HPDE6-E6E7 (cell line): ENCODE data around the gene RABEP2.
"Not testable (repeated sequence)": the region's sequence is repeated elsewhere in the genome, so short reads cannot be mapped to it uniquely, and the experiment has no call there.

Experiments
- DNase-seq: peaks from one replicate; pipeline ENCODE4 v3.0.0; 2011; ENCODE audit warnings: missing footprints; ENCODE audit errors: extremely low spot score

The RABEP2 gene

GRCh38 chr16:28903344-28904042 lies 21.5 kb downstream of the RABEP2 start:
- no peak for DNase-seq

GRCh38 chr16:28902909-28903308 lies 22.1 kb downstream of the RABEP2 start:
- no peak for DNase-seq

GRCh38 chr16:28901862-28902261 lies 23.2 kb downstream of the RABEP2 start:
- no peak for DNase-seq

- DNase-seq, result no peak
These were observed 24.4 kb downstream of the RABEP2 start for GRCh38 chr16:28900601-28901000.

- DNase-seq, result no peak
These were observed 25.0 kb downstream of the RABEP2 start for GRCh38 chr16:28899882-28900590.

- no peak for DNase-seq
These were observed 26.1 kb downstream of the RABEP2 start for GRCh38 chr16:28898942-28899341.

GRCh38 chr16:28898266-28898665 lies 26.8 kb downstream of the RABEP2 start:
- DNase-seq, result no peak

GRCh38 chr16:28897826-28898225 lies 27.2 kb downstream of the RABEP2 start:
- no peak for DNase-seq

GRCh38 chr16:28895609-28896008 lies 29.4 kb downstream of the RABEP2 start:
- no peak for DNase-seq

- DNase-seq, result no peak
These were observed 31.7 kb downstream of the RABEP2 start for GRCh38 chr16:28893291-28893690.

- no peak for DNase-seq
These were observed 32.8 kb downstream of the RABEP2 start for GRCh38 chr16:28891964-28892890.

GRCh38 chr16:28890355-28890754 lies 34.7 kb downstream of the RABEP2 start:
- DNase-seq, result not testable (repeated sequence)

GRCh38 chr16:28886945-28887344 lies 38.1 kb downstream of the RABEP2 start:
- no peak for DNase-seq

- DNase-seq, result no peak
These were observed 41.0 kb downstream of the RABEP2 start for GRCh38 chr16:28884045-28884444.

- DNase-seq, result no peak
These were observed 41.6 kb downstream of the RABEP2 start for GRCh38 chr16:28883221-28883996.

- DNase-seq, result no peak
These were observed 42.4 kb downstream of the RABEP2 start for GRCh38 chr16:28882551-28883160.

GRCh38 chr16:28881565-28881964 lies 43.5 kb downstream of the RABEP2 start:
- DNase-seq, result not testable (repeated sequence)

- no peak for DNase-seq
These were observed 44.1 kb downstream of the RABEP2 start for GRCh38 chr16:28880955-28881354.

- no peak for DNase-seq
These were observed 44.5 kb downstream of the RABEP2 start for GRCh38 chr16:28880589-28880915.

- DNase-seq, result peak; percentile 99
These were observed 45.0 kb downstream of the RABEP2 start for GRCh38 chr16:28879841-28880588.
